GM12801 (cell line): Measurements from ENCODE around the gene ANKRD44.

Experiments used
- TF ChIP-seq, protein P1 (sequence below): IDR thresholded peaks from one replicate; pipeline ENCODE4 v1.5.1; 2011; ENCODE audit warnings: control low read depth; ENCODE audit not compliant: insufficient read length; ENCODE audit errors: extremely low read depth

ANKRD44 gene

DNA sequence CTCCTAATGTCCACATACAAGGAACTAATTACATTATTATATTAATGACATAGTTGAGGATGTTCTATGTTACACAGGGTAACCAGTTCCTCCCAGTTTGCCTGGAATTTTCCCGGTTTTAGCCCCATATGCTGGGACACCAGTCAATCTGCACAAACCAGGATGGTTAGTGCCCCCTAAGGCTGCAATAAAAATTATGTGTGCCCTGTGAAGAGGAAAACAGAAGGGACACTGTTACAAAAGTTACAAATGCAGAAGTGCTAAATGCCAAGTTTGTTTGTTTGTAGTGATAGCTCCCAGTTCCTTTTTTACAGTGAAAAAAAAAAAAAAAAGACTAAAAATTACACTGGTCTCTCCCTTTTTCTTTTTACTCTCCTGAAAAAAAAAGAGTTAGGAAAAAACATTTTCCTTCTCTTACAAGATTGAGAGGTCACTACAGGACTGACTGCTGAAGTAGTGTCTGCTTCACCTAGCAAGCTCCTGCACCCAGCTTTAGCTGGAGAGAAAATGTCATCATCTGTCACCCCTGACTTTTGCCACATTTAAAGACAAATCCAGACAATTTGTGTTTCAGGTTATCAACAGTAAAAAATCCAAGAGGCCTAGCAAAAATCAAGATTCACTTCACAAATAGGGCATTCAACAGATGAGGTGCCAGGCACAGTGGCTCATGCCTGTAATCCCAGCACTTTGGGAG lies 3.2 kb downstream of the ANKRD44 start:
- TF ChIP-seq, protein P1, sequence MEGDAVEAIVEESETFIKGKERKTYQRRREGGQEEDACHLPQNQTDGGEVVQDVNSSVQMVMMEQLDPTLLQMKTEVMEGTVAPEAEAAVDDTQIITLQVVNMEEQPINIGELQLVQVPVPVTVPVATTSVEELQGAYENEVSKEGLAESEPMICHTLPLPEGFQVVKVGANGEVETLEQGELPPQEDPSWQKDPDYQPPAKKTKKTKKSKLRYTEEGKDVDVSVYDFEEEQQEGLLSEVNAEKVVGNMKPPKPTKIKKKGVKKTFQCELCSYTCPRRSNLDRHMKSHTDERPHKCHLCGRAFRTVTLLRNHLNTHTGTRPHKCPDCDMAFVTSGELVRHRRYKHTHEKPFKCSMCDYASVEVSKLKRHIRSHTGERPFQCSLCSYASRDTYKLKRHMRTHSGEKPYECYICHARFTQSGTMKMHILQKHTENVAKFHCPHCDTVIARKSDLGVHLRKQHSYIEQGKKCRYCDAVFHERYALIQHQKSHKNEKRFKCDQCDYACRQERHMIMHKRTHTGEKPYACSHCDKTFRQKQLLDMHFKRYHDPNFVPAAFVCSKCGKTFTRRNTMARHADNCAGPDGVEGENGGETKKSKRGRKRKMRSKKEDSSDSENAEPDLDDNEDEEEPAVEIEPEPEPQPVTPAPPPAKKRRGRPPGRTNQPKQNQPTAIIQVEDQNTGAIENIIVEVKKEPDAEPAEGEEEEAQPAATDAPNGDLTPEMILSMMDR: no peak

DNA sequence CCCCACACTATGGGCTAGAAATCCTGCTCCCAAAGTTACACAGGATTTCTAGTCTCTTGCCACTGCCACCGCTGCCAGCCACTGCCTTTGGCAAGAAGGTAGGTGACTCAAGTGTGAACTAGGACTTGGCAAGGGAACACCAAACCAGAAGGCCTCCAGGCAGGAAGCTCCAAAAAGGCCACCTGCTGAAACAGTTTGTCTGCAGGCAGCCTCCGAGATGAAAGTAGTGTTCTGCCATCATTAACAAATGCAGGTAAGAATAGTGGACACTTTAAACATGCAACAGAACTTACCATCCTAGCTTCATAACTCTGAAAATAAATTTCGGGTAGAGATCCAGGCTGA lies 3.9 kb downstream of the ANKRD44 start:
- TF ChIP-seq, protein P1: no peak

GRCh38 chr2:197306024-197306695 lies 4.4 kb downstream of the ANKRD44 start:
- TF ChIP-seq, protein P1: no peak

GRCh38 chr2:197304556-197305011 lies 6.0 kb downstream of the ANKRD44 start:
- TF ChIP-seq, protein P1: no peak

GRCh38 chr2:197300139-197300538 lies 10.4 kb downstream of the ANKRD44 start:
- TF ChIP-seq, protein P1: no peak

DNA sequence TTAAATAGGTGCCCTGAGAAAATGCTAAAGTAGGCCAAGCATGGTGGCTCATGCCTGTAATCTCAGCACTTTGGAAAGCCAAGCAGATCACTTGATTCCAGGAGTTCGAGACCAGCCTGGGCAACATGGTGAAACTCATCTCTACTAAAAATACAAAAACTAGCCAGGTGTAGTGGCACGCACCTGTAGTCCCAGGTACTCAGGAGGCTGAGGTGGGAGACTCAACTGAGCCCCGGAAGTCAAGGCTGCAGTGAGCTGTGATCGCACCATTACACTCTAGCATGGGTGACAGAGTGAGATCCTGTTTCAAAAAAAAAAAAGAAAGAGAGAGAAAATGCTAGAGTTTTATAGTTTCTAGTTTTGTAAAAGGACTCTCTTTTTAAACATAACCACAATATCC lies 12.0 kb downstream of the ANKRD44 start:
- TF ChIP-seq, protein P1: no peak

DNA sequence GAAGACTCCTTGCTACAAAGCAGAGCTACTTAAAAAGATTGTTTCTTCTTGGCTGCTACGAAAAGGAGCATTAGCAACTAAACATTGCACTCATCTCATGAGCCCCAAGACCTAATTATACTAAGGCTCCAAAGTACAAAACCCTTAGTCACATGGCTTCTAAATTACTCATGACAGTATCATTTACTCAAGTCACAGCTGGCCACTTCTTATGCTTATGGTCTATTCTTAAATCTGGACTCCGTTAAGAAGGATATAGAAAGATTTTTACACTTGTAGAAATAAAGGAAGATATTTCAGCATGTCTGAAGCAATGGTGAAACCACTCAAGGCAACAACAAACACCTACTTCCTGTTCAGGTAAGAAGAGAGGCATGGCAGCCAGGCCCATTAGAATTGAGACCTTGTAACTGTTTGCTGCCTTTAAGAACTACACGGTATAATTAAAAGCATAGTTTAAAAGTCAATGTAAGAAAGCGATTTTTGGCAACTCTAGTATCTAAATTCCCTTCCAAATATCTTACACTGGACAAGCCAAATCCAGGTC lies 12.7 kb downstream of the ANKRD44 start:
- TF ChIP-seq, protein P1: no peak
